Esophagus mucosa (tissue), 1 donor: ENCODE data around the gene NDUFA13. TPM values are rescaled to one million over a fixed set of nuclear protein-coding genes. Genes with fewer than 3 reads are reported as not detected.

Experiments
- total RNA-seq: library from RNA; stranded (reverse); gene quantifications from one replicate; pipeline ENCODE4 v1.2.4, GENCODE V29; 2023
- donor health status: DM: yes; HTN: yes; CAD: no.

NDUFA13 gene
- total RNA-seq, 1 donor from 2014 or later, result 314 TPM

Other genes with a start within 250 kb of the NDUFA13 start
- gene TM6SF2, start 242.9 kb upstream of the NDUFA13 start, total RNA-seq, result not detected
- gene SUGP1, start 195.7 kb upstream of the NDUFA13 start, total RNA-seq, result 26.5 TPM
- 33.4 TPM for gene MAU2, start 195.4 kb upstream of the NDUFA13 start, total RNA-seq
- gene GATAD2A, start 110.5 kb upstream of the NDUFA13 start, total RNA-seq, result 58.9 TPM
- gene TSSK6, start 677 bp upstream of the NDUFA13 start, total RNA-seq, result 1.4 TPM
- 1.00 TPM for gene YJEFN3, start 12.7 kb downstream of the NDUFA13 start, total RNA-seq
- not detected for gene CILP2, start 22.0 kb downstream of the NDUFA13 start, total RNA-seq
- gene PBX4, start 102.5 kb downstream of the NDUFA13 start, total RNA-seq, result 0.20 TPM
- gene LPAR2, start 112.0 kb downstream of the NDUFA13 start, total RNA-seq, result 7.6 TPM
- 9.4 TPM for gene GMIP, start 127.4 kb downstream of the NDUFA13 start, total RNA-seq
- gene ATP13A1, start 147.5 kb downstream of the NDUFA13 start, total RNA-seq, result 28.9 TPM
- gene ZNF101, start 152.6 kb downstream of the NDUFA13 start, total RNA-seq, result 10.0 TPM
- gene ZNF14, start 216.9 kb downstream of the NDUFA13 start, total RNA-seq, result 2.3 TPM